GM23338 (cell line): Measurements from ENCODE around the gene IPO5. TPM values are rescaled to one million over a fixed set of nuclear protein-coding genes. Genes with fewer than 3 reads are reported as not detected.

Experiments
- ATAC-seq: fragments of 200-7000 bp; cut with Tn5 transposase; 3 replicates; pipeline ENCODE4 v1.9.1; 2020
- DNase-seq: peaks from one replicate; pipeline ENCODE4 v3.0.0-alpha.2; 2015; ENCODE audit warnings: low spot score
- H2AFZ ChIP-seq: fragments of 200-600 bp; sonication (generic); 2 replicates; pipeline ENCODE4 v1.8.0; 2016; ENCODE audit warnings: antibody characterized with exemption, mild to moderate bottlenecking, moderate library complexity
- H3F3A ChIP-seq: fragments of 200-600 bp; sonication (generic); replicated peaks from 2 replicates; pipeline ENCODE4 v1.8.0; 2017; ENCODE audit warnings: antibody characterized with exemption, mixed run types, low read depth
- H3K27ac ChIP-seq: fragments of 200-600 bp; sonication (generic); 2 replicates; pipeline ENCODE4 v1.6.1; 2016; ENCODE audit warnings: low read depth
- H3K27me3 ChIP-seq: fragments of 200-600 bp; sonication (generic); 2 replicates; pipeline ENCODE4 v1.8.0; 2016; ENCODE audit warnings: mild to moderate bottlenecking, mixed run types, moderate library complexity; ENCODE audit not compliant: insufficient read depth
- H3K36me3 ChIP-seq: fragments of 200-600 bp; sonication (generic); 2 replicates; pipeline ENCODE4 v1.8.0; 2016; ENCODE audit warnings: mild to moderate bottlenecking; ENCODE audit not compliant: insufficient read depth
- H3K4me1 ChIP-seq: fragments of 200-600 bp; sonication (generic); 2 replicates; pipeline ENCODE4 v1.8.0; 2016; ENCODE audit warnings: mild to moderate bottlenecking, moderate library complexity; ENCODE audit not compliant: insufficient read depth
- H3K4me2 ChIP-seq: fragments of 200-600 bp; sonication (generic); 2 replicates; pipeline ENCODE4 v1.7.1; 2017; ENCODE audit warnings: mixed run types
- H3K4me3 ChIP-seq: fragments of 200-600 bp; sonication (generic); 2 replicates; pipeline ENCODE4 v1.6.1; 2016; ENCODE audit warnings: mixed run types
- H3K79me2 ChIP-seq: fragments of 200-600 bp; sonication (generic); replicated peaks from 2 replicates; pipeline ENCODE4 v1.8.0; 2017; ENCODE audit warnings: mild to moderate bottlenecking; ENCODE audit not compliant: insufficient read depth
- H3K9me2 ChIP-seq: fragments of 200-600 bp; sonication (generic); 2 replicates; pipeline ENCODE4 v1.8.0; 2017; ENCODE audit not compliant: insufficient read depth
- H4K20me1 ChIP-seq: fragments of 200-600 bp; sonication (generic); replicated peaks from 2 replicates; pipeline ENCODE4 v1.8.0; 2017; ENCODE audit warnings: mild to moderate bottlenecking; ENCODE audit not compliant: insufficient read depth
- H3K27ac Mint-ChIP-seq: 2 replicates; pipeline ENCODE4 v1.8.0; 2020; ENCODE audit warnings: inconsistent platforms, mild to moderate bottlenecking, moderate library complexity, mixed read lengths
- H3K27me3 Mint-ChIP-seq: 3 replicates; pipeline ENCODE4 v1.8.0; 2022; ENCODE audit warnings: low read depth, mild to moderate bottlenecking, moderate library complexity, mixed read lengths, inconsistent platforms; ENCODE audit not compliant: insufficient read depth, poor library complexity
- H3K36me3 Mint-ChIP-seq: 3 replicates; pipeline ENCODE4 v1.8.0; 2021; ENCODE audit warnings: low read depth, mild to moderate bottlenecking, inconsistent platforms, moderate library complexity, mixed read lengths
- H3K4me1 Mint-ChIP-seq: 3 replicates; pipeline ENCODE4 v1.8.0; 2020; ENCODE audit warnings: mild to moderate bottlenecking, inconsistent platforms, mixed read lengths
- H3K4me3 Mint-ChIP-seq: 3 replicates; pipeline ENCODE4 v1.8.0; 2021; ENCODE audit warnings: moderate library complexity, mild to moderate bottlenecking, inconsistent platforms, mixed read lengths
- H3K9me3 Mint-ChIP-seq: 3 replicates; pipeline ENCODE4 v1.8.0; 2020; ENCODE audit warnings: moderate library complexity, mild to moderate bottlenecking, inconsistent platforms, mixed read lengths
- CREB1 ChIP-seq: fragments of 250-450 bp; sonication (Bioruptor Pico); IDR thresholded peaks from 2 replicates; pipeline ENCODE4 v1.5.0; 2020; ENCODE audit warnings: low read depth, mild to moderate bottlenecking, moderate library complexity
- EZH2 ChIP-seq: fragments of 200-600 bp; sonication (generic); IDR thresholded peaks from one replicate; pipeline ENCODE4 v1.8.0; 2017; ENCODE audit warnings: antibody characterized with exemption, mild to moderate bottlenecking, low read depth; ENCODE audit not compliant: unreplicated experiment
- EZH2phosphoT487 ChIP-seq: fragments of 200-600 bp; sonication (generic); IDR thresholded peaks from one replicate; pipeline ENCODE4 v1.8.1; 2018; ENCODE audit warnings: antibody characterized with exemption; ENCODE audit not compliant: unreplicated experiment
- JUNB ChIP-seq: IDR thresholded peaks from one replicate; pipeline ENCODE4 v1.6.1; 2016; ENCODE audit warnings: antibody characterized with exemption; ENCODE audit not compliant: unreplicated experiment
- NANOG ChIP-seq: IDR thresholded peaks from 2 replicates; pipeline ENCODE4 v1.6.1; 2016; ENCODE audit warnings: antibody characterized with exemption, borderline replicate concordance
- POLR2AphosphoS5 ChIP-seq: IDR thresholded peaks from 2 replicates; pipeline ENCODE4 v1.6.1; 2016; ENCODE audit warnings: antibody characterized with exemption, low read depth
- STAT1 ChIP-seq: IDR thresholded peaks from one replicate; pipeline ENCODE4 v1.6.1; 2016; ENCODE audit warnings: antibody characterized with exemption; ENCODE audit not compliant: unreplicated experiment
- ZNF114 ChIP-seq: fragments of 250-450 bp; sonication (Bioruptor Pico); IDR thresholded peaks from 2 replicates; pipeline ENCODE4 v1.5.0; 2020; ENCODE audit warnings: mild to moderate bottlenecking, moderate library complexity
- ZNF331 ChIP-seq: fragments of 250-450 bp; sonication (Bioruptor Pico); IDR thresholded peaks from 2 replicates; pipeline ENCODE4 v1.5.0; 2020; ENCODE audit warnings: low read depth, mild to moderate bottlenecking, moderate library complexity
- polyA plus RNA-seq: library from polyadenylated mRNA; unstranded; fragments of >200 nt; fragmentation: Nextera tagmentation; extraction: Ambion mirVana; gene quantifications from 2 replicates; pipeline ENCODE4 v1.2.1, GENCODE V29; 2016
- total RNA-seq: library from RNA; depleted of rRNA; stranded (reverse); fragments of >200 nt; shearing (Covaris generic); gene quantifications from 2 replicates; pipeline ENCODE4 v1.2.3, GENCODE V29; 2014
- TF ChIP-seq, protein P1 (sequence below): IDR thresholded peaks from one replicate; pipeline ENCODE4 v1.6.1; 2018; ENCODE audit warnings: antibody characterized with exemption; ENCODE audit not compliant: unreplicated experiment
- TF ChIP-seq, protein P2 (sequence below), 2 experiments: fragments of 200-600 bp in 1 of 2; sonication (generic) in 1 of 2; conservative IDR thresholded peaks; 2 replicates each; pipeline versions ENCODE4 v1.5.1 to v1.6.1; 2016 to 2017; ENCODE audit warnings: antibody characterized with exemption in 2 of 2, low read depth in 2 of 2, mild to moderate bottlenecking in 2 of 2, moderate library complexity in 1 of 2
- TF ChIP-seq, protein P3 (sequence below): IDR thresholded peaks from 2 replicates; pipeline ENCODE4 v1.6.1; 2016; ENCODE audit warnings: antibody characterized with exemption
- TF ChIP-seq, protein P4 (sequence below): fragments of 250-450 bp; sonication (Bioruptor Pico); IDR thresholded peaks from 2 replicates; pipeline ENCODE4 v1.5.0; 2020; ENCODE audit warnings: mild to moderate bottlenecking, moderate library complexity

IPO5 gene
- total and polyA plus RNA-seq, 2 experiments from 2014 or later: 124 to 353 TPM

DNA sequence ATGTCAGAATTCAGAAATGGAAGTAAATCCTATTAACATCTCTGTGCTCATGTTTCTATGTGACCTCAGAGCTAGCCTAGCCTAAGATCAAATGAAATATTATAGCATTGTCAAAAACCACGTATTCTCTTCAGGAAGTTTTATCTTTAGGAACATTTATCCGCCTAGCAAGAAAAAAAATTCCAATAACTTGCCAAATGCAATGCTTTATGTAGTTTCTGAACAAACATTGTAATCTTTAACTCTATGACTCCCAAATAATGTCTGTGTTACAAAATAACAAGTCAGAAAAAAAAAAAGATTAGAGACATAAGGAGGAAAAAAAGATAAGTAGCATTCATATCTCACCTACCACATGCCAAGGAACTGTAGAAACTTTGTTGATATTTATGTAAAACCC is 18.4 kb upstream of the IPO5 start:
- no peaks in the 10 kb centered on the region for H3K9me2 ChIP-seq
- no peaks in the 10 kb centered on the region for H3K27me3 Mint-ChIP-seq
- peaks cover 4% of the 10 kb centered on the region for H3K4me1 ChIP-seq
- no peaks in the 10 kb centered on the region for H3K9me3 Mint-ChIP-seq
- no peak overlapping the region; the same call in 1 of the 2 replicates for H2AFZ ChIP-seq
- H3F3A ChIP-seq: no peaks in the 10 kb centered on the region
- H3K4me3 Mint-ChIP-seq: no peak overlapping the region
- H3K79me2 ChIP-seq: no peaks in the 10 kb centered on the region
- TF ChIP-seq, protein P1, sequence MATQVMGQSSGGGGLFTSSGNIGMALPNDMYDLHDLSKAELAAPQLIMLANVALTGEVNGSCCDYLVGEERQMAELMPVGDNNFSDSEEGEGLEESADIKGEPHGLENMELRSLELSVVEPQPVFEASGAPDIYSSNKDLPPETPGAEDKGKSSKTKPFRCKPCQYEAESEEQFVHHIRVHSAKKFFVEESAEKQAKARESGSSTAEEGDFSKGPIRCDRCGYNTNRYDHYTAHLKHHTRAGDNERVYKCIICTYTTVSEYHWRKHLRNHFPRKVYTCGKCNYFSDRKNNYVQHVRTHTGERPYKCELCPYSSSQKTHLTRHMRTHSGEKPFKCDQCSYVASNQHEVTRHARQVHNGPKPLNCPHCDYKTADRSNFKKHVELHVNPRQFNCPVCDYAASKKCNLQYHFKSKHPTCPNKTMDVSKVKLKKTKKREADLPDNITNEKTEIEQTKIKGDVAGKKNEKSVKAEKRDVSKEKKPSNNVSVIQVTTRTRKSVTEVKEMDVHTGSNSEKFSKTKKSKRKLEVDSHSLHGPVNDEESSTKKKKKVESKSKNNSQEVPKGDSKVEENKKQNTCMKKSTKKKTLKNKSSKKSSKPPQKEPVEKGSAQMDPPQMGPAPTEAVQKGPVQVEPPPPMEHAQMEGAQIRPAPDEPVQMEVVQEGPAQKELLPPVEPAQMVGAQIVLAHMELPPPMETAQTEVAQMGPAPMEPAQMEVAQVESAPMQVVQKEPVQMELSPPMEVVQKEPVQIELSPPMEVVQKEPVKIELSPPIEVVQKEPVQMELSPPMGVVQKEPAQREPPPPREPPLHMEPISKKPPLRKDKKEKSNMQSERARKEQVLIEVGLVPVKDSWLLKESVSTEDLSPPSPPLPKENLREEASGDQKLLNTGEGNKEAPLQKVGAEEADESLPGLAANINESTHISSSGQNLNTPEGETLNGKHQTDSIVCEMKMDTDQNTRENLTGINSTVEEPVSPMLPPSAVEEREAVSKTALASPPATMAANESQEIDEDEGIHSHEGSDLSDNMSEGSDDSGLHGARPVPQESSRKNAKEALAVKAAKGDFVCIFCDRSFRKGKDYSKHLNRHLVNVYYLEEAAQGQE: no peak
- TF ChIP-seq EZH2 (no peak), ZNF114 (CRISPR knock-in tag) (no peak), POLR2AphosphoS5 (no peak), JUNB (no peak), ZNF331 (CRISPR knock-in tag) (no peak), NANOG (no peak), CREB1 (CRISPR knock-in tag) (no peak), EZH2phosphoT487 (no peak), STAT1 (no peak)
- TF ChIP-seq, protein P2, sequence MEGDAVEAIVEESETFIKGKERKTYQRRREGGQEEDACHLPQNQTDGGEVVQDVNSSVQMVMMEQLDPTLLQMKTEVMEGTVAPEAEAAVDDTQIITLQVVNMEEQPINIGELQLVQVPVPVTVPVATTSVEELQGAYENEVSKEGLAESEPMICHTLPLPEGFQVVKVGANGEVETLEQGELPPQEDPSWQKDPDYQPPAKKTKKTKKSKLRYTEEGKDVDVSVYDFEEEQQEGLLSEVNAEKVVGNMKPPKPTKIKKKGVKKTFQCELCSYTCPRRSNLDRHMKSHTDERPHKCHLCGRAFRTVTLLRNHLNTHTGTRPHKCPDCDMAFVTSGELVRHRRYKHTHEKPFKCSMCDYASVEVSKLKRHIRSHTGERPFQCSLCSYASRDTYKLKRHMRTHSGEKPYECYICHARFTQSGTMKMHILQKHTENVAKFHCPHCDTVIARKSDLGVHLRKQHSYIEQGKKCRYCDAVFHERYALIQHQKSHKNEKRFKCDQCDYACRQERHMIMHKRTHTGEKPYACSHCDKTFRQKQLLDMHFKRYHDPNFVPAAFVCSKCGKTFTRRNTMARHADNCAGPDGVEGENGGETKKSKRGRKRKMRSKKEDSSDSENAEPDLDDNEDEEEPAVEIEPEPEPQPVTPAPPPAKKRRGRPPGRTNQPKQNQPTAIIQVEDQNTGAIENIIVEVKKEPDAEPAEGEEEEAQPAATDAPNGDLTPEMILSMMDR (conservative IDR thresholded peaks at IDR 0.05; ENCODE audit: low read depth in 2 of 2): no peak
- TF ChIP-seq, protein P3, sequence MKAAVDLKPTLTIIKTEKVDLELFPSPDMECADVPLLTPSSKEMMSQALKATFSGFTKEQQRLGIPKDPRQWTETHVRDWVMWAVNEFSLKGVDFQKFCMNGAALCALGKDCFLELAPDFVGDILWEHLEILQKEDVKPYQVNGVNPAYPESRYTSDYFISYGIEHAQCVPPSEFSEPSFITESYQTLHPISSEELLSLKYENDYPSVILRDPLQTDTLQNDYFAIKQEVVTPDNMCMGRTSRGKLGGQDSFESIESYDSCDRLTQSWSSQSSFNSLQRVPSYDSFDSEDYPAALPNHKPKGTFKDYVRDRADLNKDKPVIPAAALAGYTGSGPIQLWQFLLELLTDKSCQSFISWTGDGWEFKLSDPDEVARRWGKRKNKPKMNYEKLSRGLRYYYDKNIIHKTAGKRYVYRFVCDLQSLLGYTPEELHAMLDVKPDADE: no peak
- TF ChIP-seq, protein P4, sequence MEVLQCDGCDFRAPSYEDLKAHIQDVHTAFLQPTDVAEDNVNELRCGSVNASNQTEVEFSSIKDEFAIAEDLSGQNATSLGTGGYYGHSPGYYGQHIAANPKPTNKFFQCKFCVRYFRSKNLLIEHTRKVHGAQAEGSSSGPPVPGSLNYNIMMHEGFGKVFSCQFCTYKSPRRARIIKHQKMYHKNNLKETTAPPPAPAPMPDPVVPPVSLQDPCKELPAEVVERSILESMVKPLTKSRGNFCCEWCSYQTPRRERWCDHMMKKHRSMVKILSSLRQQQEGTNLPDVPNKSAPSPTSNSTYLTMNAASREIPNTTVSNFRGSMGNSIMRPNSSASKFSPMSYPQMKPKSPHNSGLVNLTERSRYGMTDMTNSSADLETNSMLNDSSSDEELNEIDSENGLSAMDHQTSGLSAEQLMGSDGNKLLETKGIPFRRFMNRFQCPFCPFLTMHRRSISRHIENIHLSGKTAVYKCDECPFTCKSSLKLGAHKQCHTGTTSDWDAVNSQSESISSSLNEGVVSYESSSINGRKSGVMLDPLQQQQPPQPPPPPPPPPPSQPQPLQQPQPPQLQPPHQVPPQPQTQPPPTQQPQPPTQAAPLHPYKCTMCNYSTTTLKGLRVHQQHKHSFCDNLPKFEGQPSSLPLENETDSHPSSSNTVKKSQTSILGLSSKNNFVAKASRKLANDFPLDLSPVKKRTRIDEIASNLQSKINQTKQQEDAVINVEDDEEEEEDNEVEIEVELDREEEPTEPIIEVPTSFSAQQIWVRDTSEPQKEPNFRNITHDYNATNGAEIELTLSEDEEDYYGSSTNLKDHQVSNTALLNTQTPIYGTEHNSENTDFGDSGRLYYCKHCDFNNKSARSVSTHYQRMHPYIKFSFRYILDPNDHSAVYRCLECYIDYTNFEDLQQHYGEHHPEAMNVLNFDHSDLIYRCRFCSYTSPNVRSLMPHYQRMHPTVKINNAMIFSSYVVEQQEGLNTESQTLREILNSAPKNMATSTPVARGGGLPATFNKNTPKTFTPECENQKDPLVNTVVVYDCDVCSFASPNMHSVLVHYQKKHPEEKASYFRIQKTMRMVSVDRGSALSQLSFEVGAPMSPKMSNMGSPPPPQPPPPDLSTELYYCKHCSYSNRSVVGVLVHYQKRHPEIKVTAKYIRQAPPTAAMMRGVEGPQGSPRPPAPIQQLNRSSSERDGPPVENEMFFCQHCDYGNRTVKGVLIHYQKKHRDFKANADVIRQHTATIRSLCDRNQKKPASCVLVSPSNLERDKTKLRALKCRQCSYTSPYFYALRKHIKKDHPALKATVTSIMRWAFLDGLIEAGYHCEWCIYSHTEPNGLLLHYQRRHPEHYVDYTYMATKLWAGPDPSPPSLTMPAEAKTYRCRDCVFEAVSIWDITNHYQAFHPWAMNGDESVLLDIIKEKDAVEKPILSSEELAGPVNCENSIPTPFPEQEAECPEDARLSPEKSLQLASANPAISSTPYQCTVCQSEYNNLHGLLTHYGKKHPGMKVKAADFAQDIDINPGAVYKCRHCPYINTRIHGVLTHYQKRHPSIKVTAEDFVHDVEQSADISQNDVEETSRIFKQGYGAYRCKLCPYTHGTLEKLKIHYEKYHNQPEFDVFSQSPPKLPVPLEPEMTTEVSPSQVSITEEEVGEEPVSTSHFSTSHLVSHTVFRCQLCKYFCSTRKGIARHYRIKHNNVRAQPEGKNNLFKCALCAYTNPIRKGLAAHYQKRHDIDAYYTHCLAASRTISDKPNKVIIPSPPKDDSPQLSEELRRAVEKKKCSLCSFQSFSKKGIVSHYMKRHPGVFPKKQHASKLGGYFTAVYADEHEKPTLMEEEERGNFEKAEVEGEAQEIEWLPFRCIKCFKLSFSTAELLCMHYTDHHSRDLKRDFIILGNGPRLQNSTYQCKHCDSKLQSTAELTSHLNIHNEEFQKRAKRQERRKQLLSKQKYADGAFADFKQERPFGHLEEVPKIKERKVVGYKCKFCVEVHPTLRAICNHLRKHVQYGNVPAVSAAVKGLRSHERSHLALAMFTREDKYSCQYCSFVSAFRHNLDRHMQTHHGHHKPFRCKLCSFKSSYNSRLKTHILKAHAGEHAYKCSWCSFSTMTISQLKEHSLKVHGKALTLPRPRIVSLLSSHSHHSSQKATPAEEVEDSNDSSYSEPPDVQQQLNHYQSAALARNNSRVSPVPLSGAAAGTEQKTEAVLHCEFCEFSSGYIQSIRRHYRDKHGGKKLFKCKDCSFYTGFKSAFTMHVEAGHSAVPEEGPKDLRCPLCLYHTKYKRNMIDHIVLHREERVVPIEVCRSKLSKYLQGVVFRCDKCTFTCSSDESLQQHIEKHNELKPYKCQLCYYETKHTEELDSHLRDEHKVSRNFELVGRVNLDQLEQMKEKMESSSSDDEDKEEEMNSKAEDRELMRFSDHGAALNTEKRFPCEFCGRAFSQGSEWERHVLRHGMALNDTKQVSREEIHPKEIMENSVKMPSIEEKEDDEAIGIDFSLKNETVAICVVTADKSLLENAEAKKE (CRISPR knock-in tag): no peak
- H4K20me1 ChIP-seq: no peaks in the 10 kb centered on the region
- H3K4me2 ChIP-seq: no peak overlapping the region
- H3K27ac ChIP-seq: no peak overlapping the region
- no peak overlapping the region for H3K27ac Mint-ChIP-seq
- no peak overlapping the region for H3K4me3 ChIP-seq
- DNase-seq (no peak), ATAC-seq (no peak)
- H3K27me3 ChIP-seq: no peaks in the 10 kb centered on the region
- no peaks in the 10 kb centered on the region for H3K36me3 ChIP-seq
- peaks cover 10% of the 10 kb centered on the region for H3K4me1 Mint-ChIP-seq
- H3K36me3 Mint-ChIP-seq: no peaks in the 10 kb centered on the region
